GM21515 (cell line): Measurements from ENCODE around the gene KLB.
"Not testable (repeated sequence)": the region's sequence is repeated elsewhere in the genome, so short reads cannot be mapped to it uniquely, and the experiment has no call there.

Experiments
- ATAC-seq: cut with Tn5 transposase; IDR thresholded peaks from one replicate; pipeline ENCODE4 v1.9.1; 2021; ENCODE audit not compliant: unreplicated experiment

The KLB gene

GRCh38 chr4:39425297-39425696 lies 18.6 kb downstream of the KLB start:
- ATAC-seq, result not testable (repeated sequence)

- ATAC-seq, result no peak
These were observed 20.0 kb downstream of the KLB start for GRCh38 chr4:39426728-39427127.

GRCh38 chr4:39427520-39428114 lies 20.9 kb downstream of the KLB start:
- no peak for ATAC-seq

GRCh38 chr4:39429476-39430334 lies 23.0 kb downstream of the KLB start:
- ATAC-seq, result no peak

GRCh38 chr4:39433878-39434492 lies 27.3 kb downstream of the KLB start:
- no peak for ATAC-seq

GRCh38 chr4:39435659-39436563 lies 29.2 kb downstream of the KLB start:
- ATAC-seq, result no peak

GRCh38 chr4:39441593-39441992 lies 34.9 kb downstream of the KLB start:
- no peak for ATAC-seq

- ATAC-seq, result no peak
These were observed 36.3 kb downstream of the KLB start for GRCh38 chr4:39442998-39443397.

GRCh38 chr4:39446483-39446841 lies 39.7 kb downstream of the KLB start:
- no peak for ATAC-seq

GRCh38 chr4:39446842-39447573 lies 40.3 kb downstream of the KLB start:
- peak; percentile 81 for ATAC-seq

GRCh38 chr4:39450618-39451017 lies 43.9 kb downstream of the KLB start:
- no peak for ATAC-seq

GRCh38 chr4:39451423-39452023 lies 44.8 kb downstream of the KLB start:
- no peak for ATAC-seq

GRCh38 chr4:39452153-39452859 lies 45.6 kb downstream of the KLB start:
- no peak for ATAC-seq

- no peak for ATAC-seq
These were observed 46.3 kb downstream of the KLB start for GRCh38 chr4:39452860-39453587.

- ATAC-seq, result no peak
These were observed 47.0 kb downstream of the KLB start for GRCh38 chr4:39453738-39454137.

- ATAC-seq, result no peak
These were observed 48.8 kb downstream of the KLB start for GRCh38 chr4:39455486-39455885.

- no peak for ATAC-seq
These were observed 50.4 kb downstream of the KLB start for GRCh38 chr4:39456946-39457763.

GRCh38 chr4:39458161-39458504 lies 51.4 kb downstream of the KLB start:
- peak; percentile 1 for ATAC-seq
